Testis (tissue), 3 donors: ENCODE data around the gene IREB2. TPM values are rescaled to one million over a fixed set of nuclear protein-coding genes. Genes with fewer than 3 reads are reported as not detected.

Source experiments
- DNase-seq: peaks from one replicate; pipeline ENCODE4 v3.0.0-alpha.2; 2019
- H3K27ac ChIP-seq, 2 donors: fragments of 200-600 bp; sonication (generic); one replicate each; pipeline ENCODE4 v1.5.1; 2019
- H3K27me3 ChIP-seq: fragments of 200-600 bp; sonication (generic); one replicate; pipeline ENCODE4 v1.5.1; 2019
- H3K36me3 ChIP-seq: fragments of 200-600 bp; sonication (generic); one replicate; pipeline ENCODE4 v1.5.1; 2017; ENCODE audit warnings: low read depth; ENCODE audit errors: missing control alignments
- H3K4me1 ChIP-seq: fragments of 200-600 bp; sonication (generic); one replicate; pipeline ENCODE4 v1.5.1; 2019
- H3K4me3 ChIP-seq, 2 donors: fragments of 200-600 bp; sonication (generic); one replicate each; pipeline ENCODE4 v1.5.1; 2017 to 2019
- H3K9me3 ChIP-seq: fragments of 200-600 bp; sonication (generic); one replicate; pipeline ENCODE4 v1.5.1; 2017
- CTCF ChIP-seq, 3 experiments: fragments of 450-650 bp in 2 of 3; fragments of 200-600 bp in 1 of 3; sonication (generic) in 1 of 3; IDR thresholded peaks; one replicate each; pipeline ENCODE4 v1.5.1; 2016 to 2019; ENCODE audit warnings: antibody characterized with exemption in 3 of 3, mild to moderate bottlenecking in 2 of 3, moderate library complexity in 1 of 3
- POLR2A ChIP-seq: fragments of 450-650 bp; IDR thresholded peaks from one replicate; pipeline ENCODE4 v1.6.1; 2017; ENCODE audit warnings: antibody characterized with exemption, mild to moderate bottlenecking, moderate library complexity
- WGBS, 2 donors: methylation state at CpG; one replicate each; pipeline ENCODE4 v1.1.5; 2018; 5-methylcytosine and 5-hydroxymethylcytosine counted together
- intact Hi-C: fragments of 100-400 bp; cut with DNase I; formaldehyde crosslinking; loops from one replicate; pipeline ENCODE4 v1.15.1; 2023; ENCODE audit warnings: low total_unique reads
- polyA plus RNA-seq: library from polyadenylated mRNA; stranded (reverse); fragments of 350-450 nt; fragmentation: Illumina TruSeq; extraction: RNeasy Lipid Tissue Mini Kit (QIAGEN cat#74804); gene quantifications from one replicate; pipeline ENCODE4 v1.2.3, GENCODE V29; 2014; ENCODE audit warnings: low read depth, low replicate concordance; ENCODE audit not compliant: insufficient read depth
- total RNA-seq, 2 donors: library from RNA; depleted of rRNA; stranded (reverse); fragments of >200 nt; gene quantifications; one replicate each; pipeline ENCODE4 v1.2.3, GENCODE V29; 2016

IREB2 gene
- total and polyA plus RNA-seq, 3 donors from 2014 or later = 43.1 to 69.0 (median 52.3) TPM

DNA sequence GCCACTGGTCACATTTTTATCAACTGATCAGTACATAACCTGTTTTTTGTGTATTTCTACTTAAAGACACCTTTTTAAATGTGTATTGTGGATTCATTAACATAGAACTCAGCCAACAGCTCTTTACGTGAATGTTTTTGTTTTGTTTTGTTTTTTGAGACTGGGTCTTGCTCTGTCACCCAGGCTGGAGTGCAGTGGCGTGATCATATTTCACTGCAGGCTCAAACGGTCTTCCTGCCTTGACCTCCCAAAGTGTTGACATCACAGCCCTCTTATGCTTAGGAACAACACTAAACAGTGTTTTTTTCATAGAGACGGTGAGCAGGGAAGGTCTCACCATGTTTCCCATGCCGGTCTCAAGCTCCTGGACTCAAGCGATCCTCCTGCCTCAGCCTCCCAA is 112.2 kb downstream of the IREB2 start:
- Histone ChIP-seq H3K9me3 (no peaks in the 10 kb centered on the region), H3K4me1 (no peaks in the 10 kb centered on the region), H3K36me3 (no peaks in the 10 kb centered on the region), H3K4me3 (no peak overlapping the region), H3K27ac (no peak overlapping the region), H3K27me3 (no peaks in the 10 kb centered on the region)
- no peak for DNase-seq
- WGBS, 2 donors = 73 to 77% methylated on average over 6 of the region's 6 CpGs
- TF ChIP-seq POLR2A (no peak), CTCF (IDR thresholded peaks at IDR 0.05) (no peak)
- intact Hi-C loops = no loop called here

DNA sequence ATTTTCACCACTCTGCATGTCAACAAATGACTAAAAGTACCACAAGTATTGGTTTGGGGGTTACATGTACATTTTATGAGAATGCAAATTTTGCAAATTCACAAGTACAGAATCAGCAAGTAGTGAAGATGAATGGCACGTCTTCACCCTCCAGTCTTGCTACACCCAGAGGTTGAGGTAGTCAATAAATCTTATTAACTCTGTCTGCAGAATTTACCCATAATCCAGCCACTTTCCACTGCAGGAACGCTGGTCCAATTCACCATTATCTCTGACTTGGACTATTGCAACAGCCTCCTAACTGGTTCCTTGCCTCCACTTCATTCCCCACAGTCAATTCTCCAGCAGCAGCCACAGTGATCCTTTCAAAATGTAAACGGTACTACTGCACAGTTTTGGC is 112.8 kb downstream of the IREB2 start:
- no peak overlapping the region for H3K27ac ChIP-seq
- H3K27me3 ChIP-seq = no peaks in the 10 kb centered on the region
- no peak for TF ChIP-seq CTCF (IDR thresholded peaks at IDR 0.05)
- TF ChIP-seq POLR2A = no peak
- H3K4me3 ChIP-seq = no peak overlapping the region
- no peaks in the 10 kb centered on the region for H3K4me1 ChIP-seq
- H3K36me3 ChIP-seq = no peaks in the 10 kb centered on the region
- intact Hi-C loops = no loop called here
- WGBS, 2 donors = 69 to 78% methylated on average over 3 of the region's 3 CpGs
- DNase-seq = no peak
- H3K9me3 ChIP-seq = no peaks in the 10 kb centered on the region

Other genes starting within 250 kb of the IREB2 start
- 10 to 100 TPM; 14.8 to 25.2 TPM for gene ACSBG1, start 203.7 kb upstream of the IREB2 start, total RNA-seq
- gene ACSBG1, start 203.7 kb upstream of the IREB2 start, polyA plus RNA-seq = 12.2 TPM
- gene DNAJA4, start 173.7 kb upstream of the IREB2 start, total RNA-seq = 100 to 1,000 TPM in 1 of 2 donors, 10 to 100 TPM in 1; 88.4 to 145 TPM
- gene DNAJA4, start 173.7 kb upstream of the IREB2 start, polyA plus RNA-seq = 183 TPM
- gene SKIC8, start 138.6 kb upstream of the IREB2 start, total RNA-seq = 10 to 100 TPM; 82.3 to 93.1 TPM
- 135 TPM for gene SKIC8, start 138.6 kb upstream of the IREB2 start, polyA plus RNA-seq
- gene CRABP1, start 97.9 kb upstream of the IREB2 start, total RNA-seq = 1 to 10 TPM in 1 of 2 donors, under 1 TPM in 1; 0.74 to 2.4 TPM
- 1.1 TPM for gene CRABP1, start 97.9 kb upstream of the IREB2 start, polyA plus RNA-seq
- gene HYKK, start 69.4 kb downstream of the IREB2 start, total RNA-seq = 1 to 10 TPM; 5.9 to 8.8 TPM
- 7.0 TPM for gene HYKK, start 69.4 kb downstream of the IREB2 start, polyA plus RNA-seq
- 100 to 1,000 TPM in 1 of 2 donors, 10 to 100 TPM in 1; 97.4 to 117 TPM for gene PSMA4, start 102.2 kb downstream of the IREB2 start, total RNA-seq
- gene PSMA4, start 102.2 kb downstream of the IREB2 start, polyA plus RNA-seq = 204 TPM
- 1 to 10 TPM; 3.5 to 4.4 TPM for gene CHRNA5, start 127.3 kb downstream of the IREB2 start, total RNA-seq
- 3.7 TPM for gene CHRNA5, start 127.3 kb downstream of the IREB2 start, polyA plus RNA-seq
- 1 to 10 TPM; 3.1 to 5.7 TPM for gene CHRNA3, start 182.8 kb downstream of the IREB2 start, total RNA-seq
- gene CHRNA3, start 182.8 kb downstream of the IREB2 start, polyA plus RNA-seq = 4.5 TPM
- 1 to 10 TPM; 7.4 to 8.0 TPM for gene CHRNB4, start 203.0 kb downstream of the IREB2 start, total RNA-seq
- gene CHRNB4, start 203.0 kb downstream of the IREB2 start, polyA plus RNA-seq = 13.1 TPM